Measurements from ENCODE around the gene COL4A3.

Gene COL4A3

GRCh38 chr2:227257820-227258219 lies 93.4 kb downstream of the COL4A3 start:
- H3K4me3 ChIP-seq (ENCODE audit: low read length) = no peak overlapping the region
- no peaks in the 10 kb centered on the region for H3K36me3 ChIP-seq (ENCODE audit: control insufficient read depth, low read depth, low read length)
- H3K9ac ChIP-seq (ENCODE audit: low read length) = no peak overlapping the region
- no peak overlapping the region for H3K27ac ChIP-seq (ENCODE audit: low read length)
- no peaks in the 10 kb centered on the region for H3K9me3 ChIP-seq (ENCODE audit: control insufficient read depth, low read depth, low read length)
- H3K27me3 ChIP-seq (ENCODE audit: control insufficient read depth, insufficient read depth, low read length) = no peaks in the 10 kb centered on the region
- H3K4me1 ChIP-seq (ENCODE audit: control insufficient read depth, low read depth, low read length) = no peaks in the 10 kb centered on the region

- no peaks in the 10 kb centered on the region for H3K27me3 ChIP-seq (ENCODE audit: control insufficient read depth, insufficient read depth, low read length)
- H3K27ac ChIP-seq (ENCODE audit: low read length) = no peak overlapping the region
- H3K4me3 ChIP-seq (ENCODE audit: low read length) = no peak overlapping the region
- H3K4me1 ChIP-seq (ENCODE audit: control insufficient read depth, low read depth, low read length) = no peaks in the 10 kb centered on the region
- H3K9me3 ChIP-seq (ENCODE audit: control insufficient read depth, low read depth, low read length) = no peaks in the 10 kb centered on the region
- H3K36me3 ChIP-seq (ENCODE audit: control insufficient read depth, low read depth, low read length) = no peaks in the 10 kb centered on the region
- no peak overlapping the region for H3K9ac ChIP-seq (ENCODE audit: low read length)
Measured at GRCh38 chr2:227260041-227260440, 95.6 kb downstream of the COL4A3 start.

- Histone ChIP-seq H3K36me3 (ENCODE audit: control insufficient read depth, low read depth, low read length) (no peaks in the 10 kb centered on the region), H3K4me1 (ENCODE audit: control insufficient read depth, low read depth, low read length) (no peaks in the 10 kb centered on the region), H3K9ac (ENCODE audit: low read length) (no peak overlapping the region), H3K4me3 (ENCODE audit: low read length) (no peak overlapping the region), H3K27me3 (ENCODE audit: control insufficient read depth, insufficient read depth, low read length) (no peaks in the 10 kb centered on the region), H3K9me3 (ENCODE audit: control insufficient read depth, low read depth, low read length) (no peaks in the 10 kb centered on the region), H3K27ac (ENCODE audit: low read length) (no peak overlapping the region)
Measured at GRCh38 chr2:227267410-227268115, 103.1 kb downstream of the COL4A3 start.

GRCh38 chr2:227280895-227281294 lies 116.5 kb downstream of the COL4A3 start:
- Histone ChIP-seq H3K36me3 (ENCODE audit: control insufficient read depth, low read depth, low read length) (no peaks in the 10 kb centered on the region), H3K9ac (ENCODE audit: low read length) (no peak overlapping the region), H3K27ac (ENCODE audit: low read length) (no peak overlapping the region), H3K4me1 (ENCODE audit: control insufficient read depth, low read depth, low read length) (peaks cover 4% of the 10 kb centered on the region), H3K4me3 (ENCODE audit: low read length) (no peak overlapping the region), H3K27me3 (ENCODE audit: control insufficient read depth, insufficient read depth, low read length) (no peaks in the 10 kb centered on the region), H3K9me3 (ENCODE audit: control insufficient read depth, low read depth, low read length) (no peaks in the 10 kb centered on the region)

GRCh38 chr2:227285741-227286236 lies 121.4 kb downstream of the COL4A3 start:
- Histone ChIP-seq H3K4me3 (ENCODE audit: low read length) (no peak overlapping the region), H3K9ac (ENCODE audit: low read length) (no peak overlapping the region), H3K9me3 (ENCODE audit: control insufficient read depth, low read depth, low read length) (no peaks in the 10 kb centered on the region), H3K4me1 (ENCODE audit: control insufficient read depth, low read depth, low read length) (no peaks in the 10 kb centered on the region), H3K27ac (ENCODE audit: low read length) (no peak overlapping the region), H3K27me3 (ENCODE audit: control insufficient read depth, insufficient read depth, low read length) (no peaks in the 10 kb centered on the region), H3K36me3 (ENCODE audit: control insufficient read depth, low read depth, low read length) (no peaks in the 10 kb centered on the region)

- no peaks in the 10 kb centered on the region for H3K9me3 ChIP-seq (ENCODE audit: control insufficient read depth, low read depth, low read length)
- no peaks in the 10 kb centered on the region for H3K4me1 ChIP-seq (ENCODE audit: control insufficient read depth, low read depth, low read length)
- H3K9ac ChIP-seq (ENCODE audit: low read length) = no peak overlapping the region
- no peak overlapping the region for H3K4me3 ChIP-seq (ENCODE audit: low read length)
- no peak overlapping the region for H3K27ac ChIP-seq (ENCODE audit: low read length)
- H3K36me3 ChIP-seq (ENCODE audit: control insufficient read depth, low read depth, low read length) = no peaks in the 10 kb centered on the region
- H3K27me3 ChIP-seq (ENCODE audit: control insufficient read depth, insufficient read depth, low read length) = no peaks in the 10 kb centered on the region
Measured at GRCh38 chr2:227287771-227288170, 123.3 kb downstream of the COL4A3 start.

- H3K36me3 ChIP-seq (ENCODE audit: control insufficient read depth, low read depth, low read length) = no peaks in the 10 kb centered on the region
- no peaks in the 10 kb centered on the region for H3K4me1 ChIP-seq (ENCODE audit: control insufficient read depth, low read depth, low read length)
- H3K9ac ChIP-seq (ENCODE audit: low read length) = no peak overlapping the region
- H3K9me3 ChIP-seq (ENCODE audit: control insufficient read depth, low read depth, low read length) = no peaks in the 10 kb centered on the region
- no peak overlapping the region for H3K4me3 ChIP-seq (ENCODE audit: low read length)
- no peak overlapping the region for H3K27ac ChIP-seq (ENCODE audit: low read length)
- H3K27me3 ChIP-seq (ENCODE audit: control insufficient read depth, insufficient read depth, low read length) = no peaks in the 10 kb centered on the region
Measured at GRCh38 chr2:227292314-227292713, 127.9 kb downstream of the COL4A3 start.

GRCh38 chr2:227293531-227293930 lies 129.1 kb downstream of the COL4A3 start:
- no peak overlapping the region for H3K27ac ChIP-seq (ENCODE audit: low read length)
- no peaks in the 10 kb centered on the region for H3K4me1 ChIP-seq (ENCODE audit: control insufficient read depth, low read depth, low read length)

GRCh38 chr2:227295806-227296205 lies 131.4 kb downstream of the COL4A3 start:
- no peaks in the 10 kb centered on the region for H3K27me3 ChIP-seq (ENCODE audit: control insufficient read depth, insufficient read depth, low read length)
- no peak overlapping the region for H3K4me3 ChIP-seq (ENCODE audit: low read length)
- H3K36me3 ChIP-seq (ENCODE audit: control insufficient read depth, low read depth, low read length) = no peaks in the 10 kb centered on the region
- H3K9me3 ChIP-seq (ENCODE audit: control insufficient read depth, low read depth, low read length) = no peaks in the 10 kb centered on the region
- H3K27ac ChIP-seq (ENCODE audit: low read length) = no peak overlapping the region
- no peaks in the 10 kb centered on the region for H3K4me1 ChIP-seq (ENCODE audit: control insufficient read depth, low read depth, low read length)
- no peak overlapping the region for H3K9ac ChIP-seq (ENCODE audit: low read length)

More at GRCh38 chr2:227293531-227293930, 129.1 kb downstream of the COL4A3 start:
- H3K36me3 ChIP-seq (ENCODE audit: control insufficient read depth, low read depth, low read length) = no peaks in the 10 kb centered on the region
- no peak overlapping the region for H3K9ac ChIP-seq (ENCODE audit: low read length)
- H3K4me3 ChIP-seq (ENCODE audit: low read length) = no peak overlapping the region
- no peaks in the 10 kb centered on the region for H3K9me3 ChIP-seq (ENCODE audit: control insufficient read depth, low read depth, low read length)
- H3K27me3 ChIP-seq (ENCODE audit: control insufficient read depth, insufficient read depth, low read length) = no peaks in the 10 kb centered on the region

GRCh38 chr2:227296671-227297405 lies 132.4 kb downstream of the COL4A3 start:
- H3K9me3 ChIP-seq (ENCODE audit: control insufficient read depth, low read depth, low read length) = no peaks in the 10 kb centered on the region
- no peak overlapping the region for H3K9ac ChIP-seq (ENCODE audit: low read length)
- no peaks in the 10 kb centered on the region for H3K36me3 ChIP-seq (ENCODE audit: control insufficient read depth, low read depth, low read length)
- no peak overlapping the region for H3K4me3 ChIP-seq (ENCODE audit: low read length)
- no peak overlapping the region for H3K27ac ChIP-seq (ENCODE audit: low read length)
- H3K4me1 ChIP-seq (ENCODE audit: control insufficient read depth, low read depth, low read length) = no peaks in the 10 kb centered on the region
- H3K27me3 ChIP-seq (ENCODE audit: control insufficient read depth, insufficient read depth, low read length) = no peaks in the 10 kb centered on the region

- H3K9ac ChIP-seq (ENCODE audit: low read length) = no peak overlapping the region
- no peaks in the 10 kb centered on the region for H3K27me3 ChIP-seq (ENCODE audit: control insufficient read depth, insufficient read depth, low read length)
- no peaks in the 10 kb centered on the region for H3K9me3 ChIP-seq (ENCODE audit: control insufficient read depth, low read depth, low read length)
- H3K4me1 ChIP-seq (ENCODE audit: control insufficient read depth, low read depth, low read length) = no peaks in the 10 kb centered on the region
- H3K4me3 ChIP-seq (ENCODE audit: low read length) = no peak overlapping the region
- H3K27ac ChIP-seq (ENCODE audit: low read length) = no peak overlapping the region
- H3K36me3 ChIP-seq (ENCODE audit: control insufficient read depth, low read depth, low read length) = no peaks in the 10 kb centered on the region
Measured at GRCh38 chr2:227301523-227301922, 137.1 kb downstream of the COL4A3 start.

- Histone ChIP-seq H3K27me3 (ENCODE audit: control insufficient read depth, insufficient read depth, low read length) (no peaks in the 10 kb centered on the region), H3K36me3 (ENCODE audit: control insufficient read depth, low read depth, low read length) (no peaks in the 10 kb centered on the region), H3K4me1 (ENCODE audit: control insufficient read depth, low read depth, low read length) (no peaks in the 10 kb centered on the region), H3K4me3 (ENCODE audit: low read length) (no peak overlapping the region), H3K9ac (ENCODE audit: low read length) (no peak overlapping the region), H3K27ac (ENCODE audit: low read length) (no peak overlapping the region), H3K9me3 (ENCODE audit: control insufficient read depth, low read depth, low read length) (no peaks in the 10 kb centered on the region)
Measured at GRCh38 chr2:227308784-227309183, 144.4 kb downstream of the COL4A3 start.

Data from iPS-18a (cell line).